RPMI8226 (cell line): ENCODE measurements around the gene PDE8B.

Experiments
- DNase-seq: peaks from one replicate; pipeline ENCODE4 v3.0.0-alpha.2; 2015

Gene PDE8B

GRCh38 chr5:77232574-77233358 lies 22.3 kb downstream of the PDE8B start:
- no peak for DNase-seq

GRCh38 chr5:77235846-77236721 lies 25.6 kb downstream of the PDE8B start:
- DNase-seq, result no peak

GRCh38 chr5:77239126-77239741 lies 28.8 kb downstream of the PDE8B start:
- DNase-seq, result peak; percentile 32

GRCh38 chr5:77241444-77241843 lies 31.0 kb downstream of the PDE8B start:
- DNase-seq, result no peak

GRCh38 chr5:77249475-77249874 lies 39.0 kb downstream of the PDE8B start:
- DNase-seq, result no peak

GRCh38 chr5:77250021-77250420 lies 39.5 kb downstream of the PDE8B start:
- no peak for DNase-seq

- no peak for DNase-seq
Observed at GRCh38 chr5:77251921-77252320, 41.4 kb downstream of the PDE8B start.

GRCh38 chr5:77255617-77256016 lies 45.1 kb downstream of the PDE8B start:
- no peak for DNase-seq

GRCh38 chr5:77256406-77256805 lies 45.9 kb downstream of the PDE8B start:
- DNase-seq, result no peak

GRCh38 chr5:77258652-77259051 lies 48.2 kb downstream of the PDE8B start:
- no peak for DNase-seq

GRCh38 chr5:77259476-77259875 lies 49.0 kb downstream of the PDE8B start:
- no peak for DNase-seq

GRCh38 chr5:77262697-77263096 lies 52.2 kb downstream of the PDE8B start:
- DNase-seq, result no peak

GRCh38 chr5:77266291-77266690 lies 55.8 kb downstream of the PDE8B start:
- DNase-seq, result no peak

- DNase-seq, result no peak
Observed at GRCh38 chr5:77267496-77267895, 57.0 kb downstream of the PDE8B start.

GRCh38 chr5:77272206-77272605 lies 61.7 kb downstream of the PDE8B start:
- no peak for DNase-seq

GRCh38 chr5:77277759-77278158 lies 67.3 kb downstream of the PDE8B start:
- DNase-seq, result no peak

- DNase-seq, result no peak
Observed at GRCh38 chr5:77280036-77280435, 69.6 kb downstream of the PDE8B start.

GRCh38 chr5:77281969-77282336 lies 71.5 kb downstream of the PDE8B start:
- no peak for DNase-seq

GRCh38 chr5:77282337-77283027 lies 72.0 kb downstream of the PDE8B start:
- DNase-seq, result no peak

- no peak for DNase-seq
Observed at GRCh38 chr5:77285251-77285841, 74.9 kb downstream of the PDE8B start.

GRCh38 chr5:77292026-77292757 lies 81.7 kb downstream of the PDE8B start:
- no peak for DNase-seq

- DNase-seq, result no peak
Observed at GRCh38 chr5:77294185-77294584, 83.7 kb downstream of the PDE8B start.
